Bronchial epithelial cell (primary cell): ENCODE results near the gene DIAPH1. TPM values are rescaled to one million over a fixed set of nuclear protein-coding genes. Genes with fewer than 3 reads are reported as not detected.

Experiments used
- DNase-seq: peaks from one replicate; pipeline ENCODE4 v3.0.0-alpha.2; 2010; ENCODE audit warnings: low read depth
- FAIRE-seq: peaks from 2 replicates; lab custom pipeline; 2011; peaks lifted over from hg19 to GRCh38; lab: Jason Lieb, UNC
- H3K27me3 ChIP-seq: 2 replicates; pipeline ENCODE4 v1.5.1; 2011; ENCODE audit warnings: low read length; ENCODE audit not compliant: control insufficient read depth, insufficient read depth
- H3K36me3 ChIP-seq: 2 replicates; pipeline ENCODE4 v1.5.1; 2011; ENCODE audit warnings: low read length; ENCODE audit not compliant: control insufficient read depth, insufficient read depth
- H3K4me3 ChIP-seq: 2 replicates; pipeline ENCODE4 v1.5.1; 2011; ENCODE audit warnings: mild to moderate bottlenecking, low read depth, low read length, control low read depth
- CTCF ChIP-seq: IDR thresholded peaks from 2 replicates; pipeline ENCODE4 v1.5.1; 2011; ENCODE audit warnings: mild to moderate bottlenecking, moderate library complexity, low read length, control low read depth, inconsistent platforms; ENCODE audit not compliant: insufficient read depth, severe bottlenecking
- total RNA-seq: library from RNA; depleted of rRNA; stranded (reverse); fragments of >200 nt; gene quantifications from 2 replicates; pipeline ENCODE4 v1.2.1, GENCODE V29; 2014

The DIAPH1 gene
- total RNA-seq, 1 donor from 2014 or later: 48.2 TPM

GRCh38 chr5:141586246-141586645 lies 32.6 kb downstream of the DIAPH1 start:
- Histone ChIP-seq H3K27me3 (no peaks in the 10 kb centered on the region), H3K36me3 (peaks cover 24% of the 10 kb centered on the region), H3K4me3 (no peak overlapping the region)
- FAIRE-seq: no peak
- TF ChIP-seq CTCF: no peak
- DNase-seq: no peak

GRCh38 chr5:141585594-141585993 lies 33.2 kb downstream of the DIAPH1 start:
- Histone ChIP-seq H3K27me3 (no peaks in the 10 kb centered on the region), H3K4me3 (no peak overlapping the region), H3K36me3 (peaks cover 29% of the 10 kb centered on the region)
- FAIRE-seq (no peak), DNase-seq (no peak)
- no peak for TF ChIP-seq CTCF

- Histone ChIP-seq H3K27me3 (no peaks in the 10 kb centered on the region), H3K4me3 (no peak overlapping the region), H3K36me3 (peaks cover 22% of the 10 kb centered on the region)
- no peak for FAIRE-seq
- TF ChIP-seq CTCF: no peak
- no peak for DNase-seq
Measured at GRCh38 chr5:141574122-141574510, 44.7 kb downstream of the DIAPH1 start.

GRCh38 chr5:141573489-141574121 lies 45.2 kb downstream of the DIAPH1 start:
- FAIRE-seq (no peak), DNase-seq (no peak)
- Histone ChIP-seq H3K27me3 (no peaks in the 10 kb centered on the region), H3K36me3 (peaks cover 21% of the 10 kb centered on the region), H3K4me3 (no peak overlapping the region)
- TF ChIP-seq CTCF: no peak

- Histone ChIP-seq H3K36me3 (peaks cover 12% of the 10 kb centered on the region), H3K27me3 (no peaks in the 10 kb centered on the region)
- FAIRE-seq: no peak
Measured at GRCh38 chr5:141570655-141571054, 48.1 kb downstream of the DIAPH1 start.

More at GRCh38 chr5:141570655-141571054, 48.1 kb downstream of the DIAPH1 start:
- DNase-seq: no peak
- TF ChIP-seq CTCF: no peak
- no peak overlapping the region for H3K4me3 ChIP-seq
